NCI-H1930 (cell line): ENCODE data around the gene IL13.
"Not testable (repeated sequence)": the region's sequence is repeated elsewhere in the genome, so short reads cannot be mapped to it uniquely, and the experiment has no call there.

ENCODE experiments used
- DNase-seq, 2 experiments: peaks; one replicate each; lab custom pipeline; 2025; lab: John Stamatoyannopoulos, UW

Gene IL13

GRCh38 chr5:132657676-132658380, at the start of gene IL13:
IL13 (plus strand) TSS chr5:132658173; CDS start chr5:132658187, 14 bp downstream.
- no peak for DNase-seq

- no peak for DNase-seq
These were observed 46.0 kb upstream of the IL13 start for GRCh38 chr5:132611965-132612364.

- DNase-seq, result no peak
These were observed 45.1 kb upstream of the IL13 start for GRCh38 chr5:132612846-132613245.

- DNase-seq, result no peak
These were observed 36.3 kb upstream of the IL13 start for GRCh38 chr5:132621699-132622098.

- no peak for DNase-seq
These were observed 35.4 kb upstream of the IL13 start for GRCh38 chr5:132622608-132623007.

GRCh38 chr5:132627470-132627869, 30.5 kb upstream of the IL13 start:
- no peak for DNase-seq

- no peak for DNase-seq
These were observed 29.2 kb upstream of the IL13 start for GRCh38 chr5:132628814-132629213.

- no peak for DNase-seq
These were observed 28.6 kb upstream of the IL13 start for GRCh38 chr5:132629230-132629944.

- not testable (repeated sequence) for DNase-seq
These were observed 24.4 kb upstream of the IL13 start for GRCh38 chr5:132633587-132633986.

GRCh38 chr5:132635873-132636272, 22.1 kb upstream of the IL13 start:
- no peak for DNase-seq

GRCh38 chr5:132637241-132637640, 20.7 kb upstream of the IL13 start:
- DNase-seq, result no peak

- DNase-seq, result no peak
These were observed 18.3 kb upstream of the IL13 start for GRCh38 chr5:132639706-132640130.

GRCh38 chr5:132640613-132641012, 17.4 kb upstream of the IL13 start:
- DNase-seq, result no peak

GRCh38 chr5:132641241-132641723, 16.7 kb upstream of the IL13 start:
- no peak for DNase-seq

GRCh38 chr5:132641841-132642240, 16.1 kb upstream of the IL13 start:
- DNase-seq, result no peak

- no peak for DNase-seq
These were observed 13.8 kb upstream of the IL13 start for GRCh38 chr5:132644177-132644576.

- DNase-seq, result no peak
These were observed 11.2 kb upstream of the IL13 start for GRCh38 chr5:132646583-132647266.

- DNase-seq, result no peak
These were observed 10.5 kb upstream of the IL13 start for GRCh38 chr5:132647473-132647872.

- no peak for DNase-seq
These were observed 9.6 kb upstream of the IL13 start for GRCh38 chr5:132648355-132648754.

GRCh38 chr5:132651838-132652469, 6.0 kb upstream of the IL13 start:
- no peak for DNase-seq

- no peak for DNase-seq
These were observed 4.3 kb upstream of the IL13 start for GRCh38 chr5:132653716-132654115.
